Large intestine (tissue), 3 donors: ENCODE data around the gene ZNF652. TPM values are rescaled to one million over a fixed set of nuclear protein-coding genes. Genes with fewer than 3 reads are reported as not detected.
"Not testable (repeated sequence)": the region's sequence is repeated elsewhere in the genome, so short reads cannot be mapped to it uniquely, and the experiment has no call there.

ENCODE experiments used
- DNase-seq, 2 donors: peaks; one replicate each; pipeline versions ENCODE4 v3.0.0 to v3.0.0-alpha.2; 2013
- H3K27ac ChIP-seq: one replicate; pipeline ENCODE4 v1.5.1; 2013; ENCODE audit warnings: low read length
- H3K27me3 ChIP-seq: 2 replicates; pipeline ENCODE4 v1.6.1; 2013; ENCODE audit warnings: low read length; ENCODE audit not compliant: control insufficient read depth, insufficient read depth
- H3K36me3 ChIP-seq: 2 replicates; pipeline ENCODE4 v1.6.1; 2013; ENCODE audit warnings: low read length; ENCODE audit not compliant: control insufficient read depth, insufficient read depth
- H3K4me1 ChIP-seq: one replicate; pipeline ENCODE4 v1.6.1; 2013; ENCODE audit warnings: low read length; ENCODE audit not compliant: control insufficient read depth, insufficient read depth
- H3K4me3 ChIP-seq: one replicate; pipeline ENCODE4 v1.5.1; 2013; ENCODE audit warnings: low read length
- H3K9me3 ChIP-seq: one replicate; pipeline ENCODE4 v1.6.1; 2013; ENCODE audit warnings: mild to moderate bottlenecking, low read depth, low read length, moderate library complexity; ENCODE audit not compliant: control insufficient read depth
- WGBS: methylation state at CpG from one replicate; pipeline ENCODE4 v1.1.5; 2013; ENCODE audit warnings: low lambda C conversion rate; ENCODE audit not compliant: insufficient coverage; 5-methylcytosine and 5-hydroxymethylcytosine counted together
- polyA plus RNA-seq: library from polyadenylated mRNA; unstranded; fragments of 120-200 nt; gene quantifications from one replicate; pipeline ENCODE4 v1.2.1, GENCODE V29; 2013

Gene ZNF652
- polyA plus RNA-seq, 1 donor: 20.1 TPM

DNA sequence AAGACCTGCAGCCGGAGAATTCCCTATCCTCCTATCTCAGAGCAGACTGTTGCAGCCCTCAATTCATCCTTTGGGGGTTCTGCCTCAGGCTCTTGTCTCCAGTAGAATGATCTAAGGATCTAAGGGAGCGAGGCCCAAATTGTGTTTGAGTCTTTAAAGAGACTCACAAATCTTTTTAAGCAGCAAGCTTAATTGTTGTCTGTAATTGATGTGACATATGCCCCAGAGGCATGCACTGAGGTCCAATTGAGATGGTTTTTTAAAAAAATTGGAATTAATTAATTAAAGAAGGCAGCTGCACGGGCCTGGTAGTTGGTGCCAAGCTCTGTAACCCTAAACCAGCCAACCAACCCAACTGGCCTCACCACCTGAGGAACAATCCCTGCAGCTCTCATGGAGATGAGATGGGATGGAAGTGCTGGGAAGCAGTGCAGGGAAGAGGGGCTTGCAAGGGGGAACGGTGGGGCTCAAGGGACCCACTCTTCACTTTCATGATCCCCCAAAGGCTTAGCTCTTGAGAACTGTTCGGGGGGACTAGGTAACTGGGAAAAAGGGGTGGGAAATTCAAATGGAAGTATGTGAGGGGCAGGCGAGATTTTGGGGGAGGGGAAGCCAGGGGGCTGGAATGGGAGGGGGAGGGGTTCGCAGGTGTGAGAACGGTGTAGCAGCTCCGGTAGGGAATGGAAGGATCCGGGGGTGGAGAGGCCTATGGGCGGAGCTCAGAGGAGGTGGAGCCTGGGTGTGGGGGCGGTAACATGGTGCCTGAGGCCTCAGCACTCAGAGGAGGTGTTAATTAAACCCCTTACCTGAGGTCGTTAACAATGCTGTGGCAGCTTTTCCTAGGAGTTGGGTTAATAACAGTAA, 9.2 kb upstream of the ZNF652 start:
- H3K27ac ChIP-seq: no peak overlapping the region
- H3K4me3 ChIP-seq: no peak overlapping the region
- WGBS: no CpG with 5 or more reads among the region's 13 CpGs
- no peaks in the 10 kb centered on the region for H3K27me3 ChIP-seq
- H3K4me1 ChIP-seq: no peaks in the 10 kb centered on the region
- no peaks in the 10 kb centered on the region for H3K9me3 ChIP-seq
- no peak for DNase-seq
- H3K36me3 ChIP-seq: no peaks in the 10 kb centered on the region

DNA sequence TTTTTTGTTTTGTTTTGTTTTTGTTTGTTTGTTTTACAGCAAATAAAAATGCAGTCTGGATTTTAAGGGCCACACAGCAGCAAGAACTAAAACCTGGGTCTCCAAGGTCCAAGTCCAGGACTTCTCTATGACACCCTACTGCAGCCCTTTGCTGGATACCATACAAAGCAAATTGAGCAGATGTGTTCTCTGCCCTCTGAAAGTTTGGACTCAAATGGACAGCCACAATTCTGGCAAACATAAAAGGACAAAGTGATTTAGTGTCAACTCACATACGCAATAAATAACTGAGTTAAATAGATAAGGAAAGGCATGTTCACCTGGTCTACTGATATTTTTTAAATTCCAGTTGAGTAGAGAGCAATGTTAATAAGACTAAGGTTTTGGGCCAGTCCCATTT, 7.7 kb upstream of the ZNF652 start:
- Histone ChIP-seq H3K9me3 (no peaks in the 10 kb centered on the region), H3K27me3 (no peaks in the 10 kb centered on the region), H3K36me3 (no peaks in the 10 kb centered on the region), H3K4me3 (no peak overlapping the region), H3K4me1 (no peaks in the 10 kb centered on the region), H3K27ac (no peak overlapping the region)
- no CpG with 5 or more reads among the region's 1 CpG for WGBS
- DNase-seq: no peak

DNA sequence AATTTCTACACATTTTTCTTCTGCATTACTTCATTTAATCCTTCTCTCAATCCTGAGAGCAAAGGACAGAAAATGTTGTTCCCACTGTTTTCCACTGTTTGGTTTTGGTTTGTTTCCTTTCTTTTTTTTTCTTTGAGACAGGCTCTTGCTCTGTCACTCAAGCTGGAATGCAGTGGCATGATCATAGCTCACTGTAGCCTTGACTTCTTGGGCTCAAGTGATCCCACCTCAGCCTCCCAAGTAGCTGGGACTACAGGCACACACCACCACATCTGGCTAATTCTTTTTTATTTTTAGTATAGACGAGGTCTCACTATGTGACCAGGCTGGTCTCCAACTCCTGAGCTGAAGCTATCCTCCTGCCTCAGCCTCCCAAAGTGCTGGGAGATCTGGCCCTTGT, 7.0 kb upstream of the ZNF652 start:
- H3K27me3 ChIP-seq: no peaks in the 10 kb centered on the region
- no peaks in the 10 kb centered on the region for H3K36me3 ChIP-seq
- no CpG with 5 or more reads among the region's 1 CpG for WGBS
- H3K9me3 ChIP-seq: no peaks in the 10 kb centered on the region
- no peak overlapping the region for H3K4me3 ChIP-seq
- H3K27ac ChIP-seq: no peak overlapping the region
- H3K4me1 ChIP-seq: no peaks in the 10 kb centered on the region
- no peak for DNase-seq

DNA sequence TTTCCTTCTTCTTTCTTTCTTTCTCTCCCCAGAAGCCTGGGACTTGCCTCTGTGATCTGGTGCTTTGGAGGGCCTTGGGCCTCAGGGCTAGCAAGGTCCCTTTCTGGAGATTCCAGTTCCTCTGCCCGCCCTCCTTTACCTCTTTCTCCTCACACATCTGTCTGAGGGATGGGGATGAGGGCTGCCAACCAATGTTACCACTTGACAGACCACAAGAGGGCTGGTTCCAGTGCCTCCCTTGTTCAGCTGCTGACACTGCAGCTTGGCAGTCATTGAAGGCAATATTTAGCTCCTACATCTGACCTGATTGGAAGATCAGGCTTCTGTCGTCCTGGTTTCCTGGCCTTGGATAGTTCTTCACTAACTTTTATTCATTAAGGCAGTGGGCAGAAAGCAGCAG, 3.6 kb upstream of the ZNF652 start:
- no peak overlapping the region for H3K27ac ChIP-seq
- H3K9me3 ChIP-seq: no peaks in the 10 kb centered on the region
- no peak overlapping the region for H3K4me3 ChIP-seq
- DNase-seq: no peak
- no peaks in the 10 kb centered on the region for H3K4me1 ChIP-seq
- H3K36me3 ChIP-seq: no peaks in the 10 kb centered on the region
- no CpG with 5 or more reads among the region's 2 CpGs for WGBS
- H3K27me3 ChIP-seq: no peaks in the 10 kb centered on the region

DNA sequence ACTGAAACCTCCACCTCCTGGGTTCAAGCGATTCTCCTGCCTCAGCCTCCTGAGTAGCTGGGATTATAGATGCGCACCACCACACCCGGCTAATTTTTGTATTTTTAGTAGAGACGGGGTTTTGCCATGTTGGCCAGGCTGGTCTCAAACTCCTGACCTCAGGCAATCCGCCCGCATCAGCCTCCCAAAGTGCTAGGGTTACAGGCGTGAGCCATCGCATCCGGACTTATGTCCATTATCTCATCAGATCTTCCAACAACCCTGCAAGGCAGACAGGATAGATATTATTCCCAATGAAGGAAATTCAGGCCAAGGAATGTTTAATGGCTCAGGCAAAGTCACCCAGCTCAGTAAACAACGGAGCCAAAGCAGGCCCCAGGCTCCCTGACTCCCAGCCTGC, 3.1 kb upstream of the ZNF652 start:
- not testable (repeated sequence) for H3K36me3 ChIP-seq, H3K27ac ChIP-seq, H3K4me1 ChIP-seq, DNase-seq, H3K9me3 ChIP-seq, H3K4me3 ChIP-seq, H3K27me3 ChIP-seq
- no CpG with 5 or more reads among the region's 10 CpGs for WGBS

DNA sequence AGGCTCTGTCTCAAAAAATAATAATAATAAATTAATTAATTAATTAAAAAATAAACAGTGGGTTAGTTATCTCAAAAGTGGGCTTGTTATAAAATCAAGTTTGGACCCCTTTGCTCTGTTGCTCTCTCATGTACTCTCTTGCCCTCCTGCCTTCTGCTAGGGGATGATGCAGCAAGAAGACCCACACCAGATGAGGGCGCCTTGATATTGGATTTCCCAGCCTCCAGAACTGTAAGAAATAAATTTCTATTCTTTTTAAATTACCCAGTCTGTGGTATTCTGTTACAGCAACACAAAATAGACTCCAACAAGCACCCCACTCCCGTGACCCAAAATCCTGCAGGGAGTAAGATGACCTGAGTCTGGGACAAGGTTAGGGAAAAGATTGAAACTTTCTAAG, 2.1 kb upstream of the ZNF652 start:
- no peak for DNase-seq
- no CpG with 5 or more reads among the region's 2 CpGs for WGBS
- Histone ChIP-seq H3K4me1 (peaks cover 8% of the 10 kb centered on the region), H3K4me3 (no peak overlapping the region), H3K27me3 (no peaks in the 10 kb centered on the region), H3K9me3 (no peaks in the 10 kb centered on the region), H3K36me3 (no peaks in the 10 kb centered on the region), H3K27ac (no peak overlapping the region)

DNA sequence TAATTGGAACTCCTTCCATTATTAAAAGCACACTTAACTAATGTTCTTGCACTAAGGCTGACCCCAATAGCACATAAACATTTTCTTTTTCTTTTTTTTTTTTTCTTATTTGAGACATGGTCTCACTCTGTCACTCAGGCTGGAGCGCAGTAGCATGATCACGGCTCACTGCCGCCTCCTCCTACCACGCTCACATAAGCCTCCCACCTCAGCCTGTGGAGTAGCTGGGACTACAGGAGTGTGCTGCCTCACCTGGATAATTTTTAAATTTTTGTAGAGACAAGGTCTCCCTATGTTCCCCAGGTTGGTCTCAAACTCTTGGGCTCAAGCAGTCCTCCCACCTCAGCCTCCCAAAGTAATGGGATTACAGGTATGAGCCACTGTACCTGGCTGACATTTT, 1.2 kb upstream of the ZNF652 start:
- no peak for DNase-seq
- no peak overlapping the region for H3K4me3 ChIP-seq
- no peaks in the 10 kb centered on the region for H3K27me3 ChIP-seq

DNA sequence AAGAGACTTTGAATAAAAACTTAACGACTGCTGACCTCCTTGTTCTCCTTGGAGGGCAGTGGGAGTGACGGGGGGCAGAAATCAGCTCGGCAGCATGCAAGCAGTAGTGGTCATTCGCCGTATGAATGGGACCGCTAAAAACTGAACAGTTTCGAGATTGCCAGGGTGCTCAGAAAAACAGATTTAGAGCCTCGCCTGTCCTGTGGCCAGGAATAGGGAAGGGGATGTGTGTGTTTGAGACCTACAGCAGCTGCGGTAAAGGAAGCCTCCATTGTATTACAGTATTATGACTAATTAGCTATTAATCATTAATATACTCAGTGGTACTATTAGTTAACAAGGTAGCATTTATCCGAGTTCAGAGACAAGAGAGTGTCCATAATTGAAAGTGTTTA, 670 bp upstream of the ZNF652 start:
- peaks cover 18% of the 10 kb centered on the region for H3K4me1 ChIP-seq
- peak overlapping the region; percentile 48 for H3K4me3 ChIP-seq
- no peaks in the 10 kb centered on the region for H3K9me3 ChIP-seq
- H3K36me3 ChIP-seq: no peaks in the 10 kb centered on the region
- H3K27ac ChIP-seq: peak overlapping the region; percentile 79
- no peak for DNase-seq
- 5% methylated on average over 4 of the region's 10 CpGs for WGBS
- no peaks in the 10 kb centered on the region for H3K27me3 ChIP-seq

More for the DNA sequence above, 1.2 kb upstream of the ZNF652 start:
- WGBS: no CpG with 5 or more reads among the region's 4 CpGs
- Histone ChIP-seq H3K4me1 (peaks cover 14% of the 10 kb centered on the region), H3K36me3 (no peaks in the 10 kb centered on the region), H3K27ac (no peak overlapping the region), H3K9me3 (no peaks in the 10 kb centered on the region)

DNA sequence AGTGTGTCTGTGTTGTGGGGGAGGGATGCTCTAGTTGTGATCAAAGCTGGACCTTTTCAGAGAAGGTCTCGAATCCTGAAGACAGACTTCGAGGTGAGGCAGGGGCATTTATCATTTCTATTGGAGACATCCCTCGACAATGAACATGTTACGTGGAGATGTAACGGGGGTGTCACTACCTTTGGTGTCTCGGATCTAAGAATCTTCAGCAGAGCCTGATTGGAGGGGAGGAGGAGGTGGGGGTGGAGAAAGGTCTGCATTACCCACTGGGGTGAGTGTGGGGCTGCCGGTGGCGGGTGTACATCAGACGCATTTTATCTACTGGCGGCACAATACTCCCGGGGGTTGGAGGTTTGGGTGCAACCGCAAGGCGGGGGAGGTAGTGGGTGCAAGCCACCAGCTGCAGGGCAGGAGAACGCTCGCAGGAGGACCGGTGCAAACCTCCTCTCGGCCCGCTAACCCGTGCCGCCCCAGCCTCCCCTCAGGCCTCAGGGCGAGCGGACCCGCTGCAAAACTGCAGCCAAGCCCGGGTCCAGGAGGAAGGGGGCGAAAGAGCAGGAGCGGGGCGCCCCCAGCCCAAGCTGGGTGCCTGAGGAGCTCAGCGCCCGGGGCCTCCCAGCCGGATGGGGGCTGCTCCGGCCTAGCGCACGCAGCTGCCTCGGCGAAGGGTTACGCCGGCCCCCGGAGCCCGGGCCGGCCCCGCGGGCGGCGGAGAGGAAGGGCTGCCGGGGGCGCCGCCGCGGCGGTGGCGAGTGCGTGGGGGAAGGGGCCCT, 735 bp downstream of the ZNF652 start:
- Histone ChIP-seq H3K27me3 (no peaks in the 10 kb centered on the region), H3K4me3 (peak overlapping the region; percentile 94), H3K36me3 (no peaks in the 10 kb centered on the region), H3K4me1 (peaks cover 19% of the 10 kb centered on the region), H3K27ac (peak overlapping the region; percentile 77), H3K9me3 (no peaks in the 10 kb centered on the region)
- no CpG with 5 or more reads among the region's 52 CpGs for WGBS
- DNase-seq: peak; percentile 19 to 67

DNA sequence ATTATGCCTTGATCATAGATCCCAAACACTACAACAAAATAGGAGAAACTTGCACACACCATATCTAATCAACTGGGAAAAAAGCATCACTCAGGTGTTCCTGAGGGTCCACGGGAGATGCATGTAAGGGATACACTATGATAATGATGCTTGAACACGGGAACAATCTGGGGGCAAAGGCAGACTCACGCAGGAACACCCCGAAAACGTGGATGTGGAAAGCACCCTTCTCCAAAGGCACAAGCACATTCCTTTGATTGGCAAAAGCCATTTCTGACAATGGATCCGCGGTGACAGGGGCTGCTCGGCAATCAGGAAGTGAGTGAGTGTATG, 1.3 kb downstream of the ZNF652 start:
- Histone ChIP-seq H3K27me3 (no peaks in the 10 kb centered on the region), H3K4me1 (peaks cover 19% of the 10 kb centered on the region), H3K9me3 (no peaks in the 10 kb centered on the region), H3K27ac (peak overlapping the region; percentile 77), H3K4me3 (peak overlapping the region; percentile 94), H3K36me3 (no peaks in the 10 kb centered on the region)
- no CpG with 5 or more reads among the region's 8 CpGs for WGBS
- DNase-seq: no peak
